Natural killer cell (primary cell): ENCODE data around the gene RBM28. TPM values are rescaled to one million over a fixed set of nuclear protein-coding genes. Genes with fewer than 3 reads are reported as not detected.

Experiments
- ATAC-seq, 3 donors: fragments of 150-1000 bp in 2 of 3; fragments of 200-7000 bp in 1 of 3; cut with Tn5 transposase; 1 replicate in 1 of 3; 2 replicates in 2 of 3; pipeline ENCODE4 v1.10.0; 2021; ENCODE audit warnings: mild to moderate bottlenecking in 2 of 3, moderate library complexity in 2 of 3
- DNase-seq, 2 donors: peaks; one replicate each; pipeline versions ENCODE4 v3.0.0 to v3.0.0-alpha.2; 2013 to 2021; ENCODE audit warnings: mixed read lengths in 1 of 2
- H3K27ac ChIP-seq: one replicate; pipeline ENCODE4 v1.5.1; 2013; ENCODE audit warnings: mild to moderate bottlenecking, low read length
- H3K27me3 ChIP-seq: one replicate; pipeline ENCODE4 v1.6.1; 2013; ENCODE audit warnings: low read length; ENCODE audit not compliant: control insufficient read depth, insufficient read depth
- H3K36me3 ChIP-seq: one replicate; pipeline ENCODE4 v1.6.1; 2013; ENCODE audit warnings: low read length; ENCODE audit not compliant: control insufficient read depth, insufficient read depth
- H3K4me1 ChIP-seq: one replicate; pipeline ENCODE4 v1.6.1; 2013; ENCODE audit warnings: low read length; ENCODE audit not compliant: control insufficient read depth, insufficient read depth
- H3K4me3 ChIP-seq: one replicate; pipeline ENCODE4 v1.5.1; 2013; ENCODE audit warnings: low read length
- H3K9me3 ChIP-seq: one replicate; pipeline ENCODE4 v1.6.1; 2013; ENCODE audit warnings: low read length; ENCODE audit not compliant: control insufficient read depth, insufficient read depth
- H3K27ac Mint-ChIP-seq, 2 donors: one replicate each; pipeline ENCODE4 v1.8.0; 2022; ENCODE audit warnings: mild to moderate bottlenecking in 2 of 2, mixed read lengths in 2 of 2, moderate library complexity in 1 of 2
- H3K27me3 Mint-ChIP-seq, 2 donors: one replicate each; pipeline ENCODE4 v1.8.0; 2022; ENCODE audit warnings: low read depth in 2 of 2, mixed read lengths in 2 of 2
- H3K36me3 Mint-ChIP-seq: one replicate; pipeline ENCODE4 v1.8.0; 2022; ENCODE audit warnings: mixed read lengths
- H3K4me1 Mint-ChIP-seq, 2 donors: one replicate each; pipeline ENCODE4 v1.8.0; 2022; ENCODE audit warnings: mixed read lengths in 2 of 2
- H3K4me3 Mint-ChIP-seq: one replicate; pipeline ENCODE4 v1.8.0; 2022; ENCODE audit warnings: mild to moderate bottlenecking, moderate library complexity, mixed read lengths
- H3K9me3 Mint-ChIP-seq, 2 donors: one replicate each; pipeline ENCODE4 v1.8.0; 2022; ENCODE audit warnings: mixed read lengths in 2 of 2
- WGBS: methylation state at CpG from one replicate; pipeline ENCODE4 v1.1.7; 2013; ENCODE audit warnings: missing lambda C conversion rate; ENCODE audit not compliant: insufficient coverage; 5-methylcytosine and 5-hydroxymethylcytosine counted together
- intact Hi-C: fragments of 100-400 bp; cut with micrococcal nuclease; formaldehyde crosslinking; loops from one replicate; pipeline ENCODE4 v1.14.2; 2022
- total RNA-seq, 4 donors: library from RNA; stranded (reverse); fragments of 120-200 nt in 1 of 4; gene quantifications; one replicate each; pipeline versions ENCODE4 v1.2.3 to v1.2.4, GENCODE V29; 2013 to 2022
- TF ChIP-seq, protein P1 (sequence below): fragments of 200-600 bp; IDR thresholded peaks from one replicate; pipeline ENCODE4 v1.8.0; 2022; ENCODE audit warnings: antibody characterized with exemption

RBM28 gene
- total RNA-seq, 3 donors from 2014 or later (not counting 1 experiment from before 2014, with no cell fraction given): 32.5 to 48.7 (median 48.5) TPM

GRCh38 chr7:128321044-128321422, 22.7 kb downstream of the RBM28 start:
- peak overlapping the region; percentile 78 for H3K4me3 Mint-ChIP-seq
- peaks cover 29% of the 10 kb centered on the region for H3K36me3 Mint-ChIP-seq
- H3K27ac Mint-ChIP-seq: peak overlapping the region; percentile 87 to 95
- Histone ChIP-seq H3K9me3 (no peaks in the 10 kb centered on the region), H3K27me3 (no peaks in the 10 kb centered on the region), H3K4me1 (peaks cover 24% of the 10 kb centered on the region), H3K36me3 (peaks cover 53% of the 10 kb centered on the region), H3K27ac (peak overlapping the region; percentile 72), H3K4me3 (no peak overlapping the region)
- no peaks in the 10 kb centered on the region for H3K27me3 Mint-ChIP-seq
- ATAC-seq (peak; percentile 16 to 33 (median 24)), DNase-seq (peak in 1 of 2 donors; percentile 21)
- H3K9me3 Mint-ChIP-seq: no peaks in the 10 kb centered on the region
- WGBS: 53% methylated on average over 5 of the region's 5 CpGs
- peaks cover 47 to 51% of the 10 kb centered on the region in 2 donors for H3K4me1 Mint-ChIP-seq
- TF ChIP-seq, protein P1, sequence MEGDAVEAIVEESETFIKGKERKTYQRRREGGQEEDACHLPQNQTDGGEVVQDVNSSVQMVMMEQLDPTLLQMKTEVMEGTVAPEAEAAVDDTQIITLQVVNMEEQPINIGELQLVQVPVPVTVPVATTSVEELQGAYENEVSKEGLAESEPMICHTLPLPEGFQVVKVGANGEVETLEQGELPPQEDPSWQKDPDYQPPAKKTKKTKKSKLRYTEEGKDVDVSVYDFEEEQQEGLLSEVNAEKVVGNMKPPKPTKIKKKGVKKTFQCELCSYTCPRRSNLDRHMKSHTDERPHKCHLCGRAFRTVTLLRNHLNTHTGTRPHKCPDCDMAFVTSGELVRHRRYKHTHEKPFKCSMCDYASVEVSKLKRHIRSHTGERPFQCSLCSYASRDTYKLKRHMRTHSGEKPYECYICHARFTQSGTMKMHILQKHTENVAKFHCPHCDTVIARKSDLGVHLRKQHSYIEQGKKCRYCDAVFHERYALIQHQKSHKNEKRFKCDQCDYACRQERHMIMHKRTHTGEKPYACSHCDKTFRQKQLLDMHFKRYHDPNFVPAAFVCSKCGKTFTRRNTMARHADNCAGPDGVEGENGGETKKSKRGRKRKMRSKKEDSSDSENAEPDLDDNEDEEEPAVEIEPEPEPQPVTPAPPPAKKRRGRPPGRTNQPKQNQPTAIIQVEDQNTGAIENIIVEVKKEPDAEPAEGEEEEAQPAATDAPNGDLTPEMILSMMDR: no peak
- intact Hi-C loops: no loop called here

GRCh38 chr7:128318691-128319090, 25.0 kb downstream of the RBM28 start:
- H3K9me3 ChIP-seq: no peaks in the 10 kb centered on the region
- 50% methylated on average over 3 of the region's 5 CpGs for WGBS

DNA sequence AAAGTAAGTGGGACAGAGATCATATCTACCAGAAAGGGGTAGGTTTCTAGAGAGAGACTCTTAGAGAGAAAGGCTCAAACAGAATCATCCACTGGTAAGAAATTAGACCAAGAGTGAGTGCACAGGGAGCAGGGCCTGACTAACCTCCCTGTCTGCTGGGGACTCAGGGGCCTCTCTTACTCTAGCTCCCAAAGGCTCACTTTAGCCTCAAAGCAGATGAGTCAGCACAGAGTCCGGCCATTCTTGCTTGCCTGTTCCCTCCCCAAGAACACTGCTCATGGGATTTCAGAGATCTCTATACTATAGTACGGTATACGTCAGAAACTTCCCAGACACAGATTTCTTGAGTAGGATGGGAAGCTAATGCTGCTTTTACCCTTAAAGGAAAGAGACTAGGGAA, 32.7 kb downstream of the RBM28 start:
- Mint-ChIP-seq H3K36me3 (peaks cover 57% of the 10 kb centered on the region), H3K27me3 (no peaks in the 10 kb centered on the region), H3K4me3 (no peak overlapping the region), H3K9me3 (no peaks in the 10 kb centered on the region), H3K4me1 (peaks cover 25% of the 10 kb centered on the region in 2 donors), H3K27ac (no peak overlapping the region)
- no peak overlapping the region for H3K4me3 ChIP-seq
- TF ChIP-seq, protein P1: no peak
- ATAC-seq (no peak), DNase-seq (no peak)
- H3K27ac ChIP-seq: no peak overlapping the region
- H3K4me1 ChIP-seq: peaks cover 11% of the 10 kb centered on the region
- H3K27me3 ChIP-seq: no peaks in the 10 kb centered on the region
- intact Hi-C loops: no loop called here
- WGBS: 78% methylated on average over 1 of the region's 3 CpGs
- H3K9me3 ChIP-seq: no peaks in the 10 kb centered on the region
- peaks cover 82% of the 10 kb centered on the region for H3K36me3 ChIP-seq

More at GRCh38 chr7:128318691-128319090, 25.0 kb downstream of the RBM28 start:
- H3K4me1 Mint-ChIP-seq: peaks cover 61 to 69% of the 10 kb centered on the region in 2 donors
- peak overlapping the region; percentile 87 to 95 for H3K27ac Mint-ChIP-seq
- DNase-seq (no peak), ATAC-seq (no peak)
- TF ChIP-seq, protein P1: no peak
- no peaks in the 10 kb centered on the region for H3K9me3 Mint-ChIP-seq
- H3K4me3 Mint-ChIP-seq: peak overlapping the region; percentile 32
- Histone ChIP-seq H3K4me3 (no peak overlapping the region), H3K27ac (peak overlapping the region; percentile 62), H3K27me3 (no peaks in the 10 kb centered on the region), H3K4me1 (peaks cover 31% of the 10 kb centered on the region), H3K36me3 (peaks cover 49% of the 10 kb centered on the region)
- H3K27me3 Mint-ChIP-seq: no peaks in the 10 kb centered on the region
- H3K36me3 Mint-ChIP-seq: peaks cover 36% of the 10 kb centered on the region
- intact Hi-C loops: no loop called here

DNA sequence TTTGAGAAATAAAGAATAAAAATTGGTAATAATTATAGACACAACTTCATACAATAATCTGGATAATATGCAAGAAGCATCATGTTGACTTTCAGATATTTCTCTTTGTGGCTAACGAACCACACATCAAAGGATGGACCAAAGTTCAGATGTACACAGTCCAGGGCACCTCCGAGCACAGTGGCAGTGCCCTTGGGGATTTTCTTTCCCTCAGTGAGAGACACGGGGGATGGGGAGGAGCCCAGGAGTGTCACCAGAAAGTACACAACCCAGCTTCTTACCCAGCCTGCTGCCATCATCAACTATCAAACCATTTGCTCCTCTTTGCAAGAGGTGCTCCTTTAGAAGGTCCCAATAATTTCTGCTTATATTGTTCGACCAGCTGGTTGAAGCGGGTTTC, 33.2 kb downstream of the RBM28 start:
- DNase-seq: no peak

More for the DNA sequence above, 33.2 kb downstream of the RBM28 start:
- no peaks in the 10 kb centered on the region for H3K27me3 Mint-ChIP-seq
- H3K4me3 Mint-ChIP-seq: no peak overlapping the region
- Histone ChIP-seq H3K4me1 (peaks cover 11% of the 10 kb centered on the region), H3K4me3 (no peak overlapping the region), H3K27me3 (no peaks in the 10 kb centered on the region), H3K9me3 (no peaks in the 10 kb centered on the region), H3K36me3 (peaks cover 82% of the 10 kb centered on the region), H3K27ac (no peak overlapping the region)
- TF ChIP-seq, protein P1: no peak
- ATAC-seq: no peak
- intact Hi-C loops: no loop called here
- peaks cover 20 to 25% of the 10 kb centered on the region in 2 donors for H3K4me1 Mint-ChIP-seq
- peaks cover 57% of the 10 kb centered on the region for H3K36me3 Mint-ChIP-seq
- H3K9me3 Mint-ChIP-seq: no peaks in the 10 kb centered on the region
- WGBS: 65% methylated on average over 4 of the region's 5 CpGs
- no peak overlapping the region for H3K27ac Mint-ChIP-seq
